Glutamatergic neuron (in vitro differentiated cells): ENCODE data around the gene RTN4IP1. TPM values are rescaled to one million over a fixed set of nuclear protein-coding genes. Genes with fewer than 3 reads are reported as not detected.
"Not testable (repeated sequence)": the region's sequence is repeated elsewhere in the genome, so short reads cannot be mapped to it uniquely, and the experiment has no call there.

Source experiments
- DNase-seq: peaks from one replicate; pipeline ENCODE4 v3.0.0; 2022
- H3K27ac Mint-ChIP-seq: one replicate; pipeline ENCODE4 v1.8.0; 2020; ENCODE audit warnings: mild to moderate bottlenecking, mixed read lengths, inconsistent platforms; ENCODE audit not compliant: unreplicated experiment
- H3K27me3 Mint-ChIP-seq: one replicate; pipeline ENCODE4 v1.8.0; 2020; ENCODE audit warnings: mild to moderate bottlenecking, moderate library complexity, mixed read lengths, inconsistent platforms; ENCODE audit not compliant: unreplicated experiment
- H3K36me3 Mint-ChIP-seq: one replicate; pipeline ENCODE4 v1.8.0; 2020; ENCODE audit warnings: mild to moderate bottlenecking, mixed read lengths, inconsistent platforms; ENCODE audit not compliant: unreplicated experiment
- H3K4me1 Mint-ChIP-seq: one replicate; pipeline ENCODE4 v1.8.0; 2020; ENCODE audit warnings: mild to moderate bottlenecking, low read depth, mixed read lengths, inconsistent platforms; ENCODE audit not compliant: unreplicated experiment
- H3K4me3 Mint-ChIP-seq: one replicate; pipeline ENCODE4 v1.8.0; 2020; ENCODE audit warnings: mild to moderate bottlenecking, mixed read lengths, inconsistent platforms; ENCODE audit not compliant: unreplicated experiment
- H3K9me3 Mint-ChIP-seq: one replicate; pipeline ENCODE4 v1.8.0; 2020; ENCODE audit warnings: mild to moderate bottlenecking, moderate library complexity, mixed read lengths, inconsistent platforms; ENCODE audit not compliant: unreplicated experiment
- total RNA-seq: library from RNA; stranded (reverse); fragmentation: NEBNext Ultra II Directional; extraction: Animal tissue kit (Norgen Biotek cat#: 25700); gene quantifications from one replicate; pipeline ENCODE4 v1.2.1, GENCODE V29; 2021; ENCODE audit not compliant: unreplicated experiment
- TF ChIP-seq, protein P1 (sequence below): fragments of 200-600 bp; sonication (generic); IDR thresholded peaks from one replicate; pipeline ENCODE4 v1.5.0; 2021; ENCODE audit not compliant: partially characterized antibody, unreplicated experiment

The RTN4IP1 gene
- total RNA-seq, 1 donor from 2014 or later: 4.7 TPM

DNA sequence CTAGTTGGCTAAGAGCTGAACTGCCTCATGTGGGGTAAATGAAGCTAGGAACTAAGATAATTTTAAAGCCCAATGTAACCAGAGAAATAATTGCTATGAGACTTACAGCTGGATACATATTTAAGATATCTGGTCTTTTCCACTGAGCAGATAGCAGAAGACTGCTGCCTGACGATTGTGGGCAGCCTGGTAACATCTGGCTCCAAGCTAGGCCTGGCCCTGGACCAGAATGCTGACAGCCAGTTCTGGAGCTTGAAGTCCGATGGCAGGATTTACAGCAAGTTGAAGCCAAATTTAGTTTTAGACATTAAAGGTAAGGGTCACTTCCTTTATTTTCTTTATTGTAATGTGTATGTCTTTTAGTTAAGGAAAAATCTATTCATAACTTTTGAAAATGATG, 65.7 kb downstream of the RTN4IP1 start:
- no peaks in the 10 kb centered on the region for H3K9me3 Mint-ChIP-seq

DNA sequence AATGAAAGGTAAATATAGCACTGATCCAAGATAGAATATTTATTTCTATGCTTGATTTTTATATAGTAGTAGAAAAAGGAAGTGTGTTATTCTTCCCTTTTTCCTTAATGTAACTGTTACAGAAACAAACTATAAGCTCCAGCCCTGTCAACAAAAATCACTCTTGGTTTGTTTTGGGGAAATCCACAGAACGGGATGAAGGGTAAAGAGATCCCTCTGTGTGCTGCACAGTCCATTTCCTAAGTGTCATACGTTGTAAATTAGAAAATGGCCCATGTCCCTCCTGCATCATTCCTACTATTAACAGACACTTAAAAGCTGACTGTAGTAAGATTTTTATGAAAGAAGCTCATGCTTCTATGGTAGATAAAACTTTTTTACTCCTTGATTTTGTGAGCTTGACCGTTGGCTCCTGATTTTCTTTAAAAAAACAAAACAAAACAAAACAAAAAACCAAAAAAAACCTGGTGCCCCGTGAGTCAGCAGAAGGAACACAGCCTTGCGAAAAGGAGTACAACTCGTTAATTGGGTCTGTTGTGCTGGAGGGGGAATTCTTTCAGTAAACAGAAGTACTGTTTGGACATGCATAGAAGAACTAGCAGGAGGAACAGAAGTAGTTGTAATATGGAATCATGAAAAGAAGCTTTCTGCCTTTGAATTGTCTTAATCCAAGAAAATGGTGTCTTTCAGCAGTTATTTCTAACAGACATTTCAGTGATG, 67.5 kb downstream of the RTN4IP1 start:
- Mint-ChIP-seq H3K4me3 (no peak overlapping the region), H3K36me3 (no peaks in the 10 kb centered on the region), H3K4me1 (no peaks in the 10 kb centered on the region), H3K27me3 (no peaks in the 10 kb centered on the region), H3K27ac (no peak overlapping the region), H3K9me3 (no peaks in the 10 kb centered on the region)
- no peak for DNase-seq
- TF ChIP-seq, protein P1, sequence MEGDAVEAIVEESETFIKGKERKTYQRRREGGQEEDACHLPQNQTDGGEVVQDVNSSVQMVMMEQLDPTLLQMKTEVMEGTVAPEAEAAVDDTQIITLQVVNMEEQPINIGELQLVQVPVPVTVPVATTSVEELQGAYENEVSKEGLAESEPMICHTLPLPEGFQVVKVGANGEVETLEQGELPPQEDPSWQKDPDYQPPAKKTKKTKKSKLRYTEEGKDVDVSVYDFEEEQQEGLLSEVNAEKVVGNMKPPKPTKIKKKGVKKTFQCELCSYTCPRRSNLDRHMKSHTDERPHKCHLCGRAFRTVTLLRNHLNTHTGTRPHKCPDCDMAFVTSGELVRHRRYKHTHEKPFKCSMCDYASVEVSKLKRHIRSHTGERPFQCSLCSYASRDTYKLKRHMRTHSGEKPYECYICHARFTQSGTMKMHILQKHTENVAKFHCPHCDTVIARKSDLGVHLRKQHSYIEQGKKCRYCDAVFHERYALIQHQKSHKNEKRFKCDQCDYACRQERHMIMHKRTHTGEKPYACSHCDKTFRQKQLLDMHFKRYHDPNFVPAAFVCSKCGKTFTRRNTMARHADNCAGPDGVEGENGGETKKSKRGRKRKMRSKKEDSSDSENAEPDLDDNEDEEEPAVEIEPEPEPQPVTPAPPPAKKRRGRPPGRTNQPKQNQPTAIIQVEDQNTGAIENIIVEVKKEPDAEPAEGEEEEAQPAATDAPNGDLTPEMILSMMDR: no peak

More for the DNA sequence above, 65.7 kb downstream of the RTN4IP1 start:
- H3K4me3 Mint-ChIP-seq: no peak overlapping the region
- H3K36me3 Mint-ChIP-seq: no peaks in the 10 kb centered on the region
- H3K27ac Mint-ChIP-seq: no peak overlapping the region
- DNase-seq: no peak
- peaks cover 2% of the 10 kb centered on the region for H3K27me3 Mint-ChIP-seq
- TF ChIP-seq, protein P1: no peak
- H3K4me1 Mint-ChIP-seq: no peaks in the 10 kb centered on the region

- no peak for DNase-seq
- Mint-ChIP-seq H3K36me3 (no peaks in the 10 kb centered on the region), H3K9me3 (no peaks in the 10 kb centered on the region), H3K27me3 (no peaks in the 10 kb centered on the region), H3K4me3 (no peak overlapping the region), H3K27ac (no peak overlapping the region), H3K4me1 (peaks cover 2% of the 10 kb centered on the region)
- TF ChIP-seq, protein P1: no peak
Measured at GRCh38 chr6:106560996-106561685, 68.2 kb downstream of the RTN4IP1 start.

GRCh38 chr6:106559659-106560058, 69.6 kb downstream of the RTN4IP1 start:
- H3K9me3 Mint-ChIP-seq, DNase-seq, H3K4me1 Mint-ChIP-seq, H3K27ac Mint-ChIP-seq, H3K36me3 Mint-ChIP-seq, H3K27me3 Mint-ChIP-seq, H3K4me3 Mint-ChIP-seq: not testable (repeated sequence)

- no peak overlapping the region for H3K27ac Mint-ChIP-seq
- no peak for DNase-seq
- H3K27me3 Mint-ChIP-seq: no peaks in the 10 kb centered on the region
- TF ChIP-seq, protein P1: no peak
- peaks cover 8% of the 10 kb centered on the region for H3K4me1 Mint-ChIP-seq
- H3K9me3 Mint-ChIP-seq: no peaks in the 10 kb centered on the region
- no peak overlapping the region for H3K4me3 Mint-ChIP-seq
- no peaks in the 10 kb centered on the region for H3K36me3 Mint-ChIP-seq
Measured at GRCh38 chr6:106558364-106558763, 70.9 kb downstream of the RTN4IP1 start.
